Skin of body (tissue), 2 donors: ENCODE data around the gene TTC27. TPM values are rescaled to one million over a fixed set of nuclear protein-coding genes. Genes with fewer than 3 reads are reported as not detected.

Experiments used
- DNase-seq: peaks from one replicate; lab custom pipeline; 2025; lab: John Stamatoyannopoulos, UW
- total RNA-seq: library from RNA; depleted of rRNA; stranded (reverse); fragments of >200 nt; gene quantifications from one replicate; pipeline ENCODE4 v1.2.3, GENCODE V29; 2014

Gene TTC27
- total RNA-seq, 1 donor from 2014 or later = 22.5 TPM

DNA sequence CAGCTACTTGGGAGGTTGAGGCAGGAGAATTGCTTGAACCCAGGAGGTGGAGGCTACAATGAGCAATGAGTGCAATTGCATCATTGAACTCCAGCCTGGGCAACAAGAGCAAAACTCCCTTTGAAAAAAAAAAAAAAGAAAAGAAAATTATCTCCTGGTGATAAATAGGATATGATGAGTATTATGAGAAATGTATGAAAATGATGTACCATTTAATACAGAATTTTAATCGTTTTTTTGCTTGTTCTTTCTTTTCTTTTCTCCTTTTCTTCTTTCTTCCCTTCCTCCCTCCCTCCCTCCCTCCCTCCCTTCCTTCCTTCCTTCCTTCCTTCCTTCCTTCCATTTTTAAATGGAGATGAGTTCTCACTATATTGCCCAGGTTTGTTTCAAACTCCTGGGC lies 40.4 kb downstream of the TTC27 start:
- DNase-seq = no peak

DNA sequence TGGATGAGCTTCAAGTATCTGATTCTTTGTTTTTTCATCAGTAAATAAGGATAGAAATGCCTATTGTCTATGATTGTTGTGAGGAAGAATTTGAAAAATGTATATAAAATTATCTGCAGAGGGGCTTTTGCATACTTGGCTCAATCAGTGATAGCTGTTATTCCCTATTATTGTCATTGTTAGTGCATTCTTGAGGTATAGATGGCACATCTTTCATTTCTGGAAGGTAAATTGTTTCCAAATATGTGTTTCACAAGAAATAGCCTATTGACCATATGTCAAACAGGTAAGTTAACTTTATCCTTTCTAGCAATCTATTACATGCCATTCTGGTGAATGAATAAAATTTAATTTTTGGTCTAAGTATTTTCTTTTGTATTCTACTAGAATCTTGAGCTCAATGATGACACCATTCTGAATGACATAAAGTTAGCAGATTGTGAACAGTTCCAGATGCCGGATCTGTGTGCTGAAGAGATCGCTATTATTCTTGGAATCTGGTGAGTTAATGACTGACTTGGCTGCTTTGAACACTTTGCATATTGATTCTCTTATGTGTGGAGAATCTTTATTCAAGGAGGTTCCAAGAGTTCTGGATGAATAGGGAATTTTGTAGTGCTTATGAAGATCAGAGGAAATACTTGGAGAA lies 44.2 kb downstream of the TTC27 start:
- DNase-seq = peak; percentile 95

DNA sequence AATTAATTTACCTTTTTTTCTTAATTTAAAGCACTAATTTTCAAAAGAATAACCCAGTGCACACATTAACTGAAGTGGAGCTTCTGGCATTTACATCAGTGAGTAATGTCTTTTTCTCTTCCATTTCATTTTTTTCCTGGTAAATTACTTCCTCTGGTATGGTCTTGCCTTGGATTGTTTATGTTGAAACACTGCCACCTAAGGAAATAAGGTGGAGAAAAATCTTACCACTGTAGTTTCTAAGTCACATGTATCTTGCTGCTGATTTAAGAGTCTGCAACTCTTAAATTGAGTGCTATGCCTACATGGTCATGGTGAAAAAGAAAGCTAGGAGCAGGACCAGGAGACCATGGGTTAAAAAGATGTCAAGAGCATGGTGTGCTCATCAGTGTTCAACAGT lies 51.0 kb downstream of the TTC27 start:
- no peak for DNase-seq

DNA sequence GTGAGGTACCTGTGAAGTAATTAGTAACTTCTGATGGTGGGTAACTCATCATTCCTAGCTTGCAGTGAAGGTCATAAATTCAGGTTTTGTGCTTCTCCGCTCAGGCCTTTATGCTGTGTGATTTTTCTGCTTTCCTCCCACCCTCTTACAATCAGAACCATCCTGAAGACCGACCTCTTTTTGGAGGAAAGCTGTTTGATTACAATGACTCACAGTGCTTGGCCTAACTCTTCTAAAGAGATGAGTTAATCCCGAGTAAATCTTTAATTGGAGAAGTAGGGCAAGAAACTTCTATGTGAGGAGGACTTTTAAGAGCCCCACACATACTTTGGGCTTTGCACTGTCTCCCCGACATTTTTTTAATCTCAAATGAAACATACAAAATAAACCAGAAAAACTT lies 53.1 kb downstream of the TTC27 start:
- no peak for DNase-seq

DNA sequence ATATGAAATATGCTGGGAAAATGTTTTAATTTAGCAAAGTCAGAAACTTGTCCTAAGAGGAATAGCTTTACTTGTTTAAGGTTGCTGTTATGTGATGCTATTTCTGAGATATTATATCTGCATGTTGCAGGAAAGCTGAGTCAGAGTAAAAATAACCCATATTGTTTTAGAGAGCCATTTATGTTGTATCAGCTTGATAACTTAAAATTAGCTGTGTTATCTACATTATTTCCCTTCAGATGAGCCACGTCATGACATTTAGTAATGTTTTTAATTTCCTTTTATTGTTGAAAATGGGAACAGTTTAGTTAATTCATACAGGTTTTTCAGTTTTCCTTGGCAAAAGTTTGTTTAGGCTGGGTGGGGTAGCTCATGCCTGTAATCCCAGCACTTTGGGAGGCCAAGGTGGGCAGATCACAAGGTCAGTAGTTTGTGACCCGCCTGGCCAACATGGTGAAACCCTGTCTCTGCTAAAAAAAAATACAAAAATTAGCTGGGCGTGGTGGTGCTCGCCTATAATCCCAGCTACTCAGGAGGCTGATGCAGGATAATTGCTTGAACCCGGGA lies 55.8 kb downstream of the TTC27 start:
- no peak for DNase-seq

DNA sequence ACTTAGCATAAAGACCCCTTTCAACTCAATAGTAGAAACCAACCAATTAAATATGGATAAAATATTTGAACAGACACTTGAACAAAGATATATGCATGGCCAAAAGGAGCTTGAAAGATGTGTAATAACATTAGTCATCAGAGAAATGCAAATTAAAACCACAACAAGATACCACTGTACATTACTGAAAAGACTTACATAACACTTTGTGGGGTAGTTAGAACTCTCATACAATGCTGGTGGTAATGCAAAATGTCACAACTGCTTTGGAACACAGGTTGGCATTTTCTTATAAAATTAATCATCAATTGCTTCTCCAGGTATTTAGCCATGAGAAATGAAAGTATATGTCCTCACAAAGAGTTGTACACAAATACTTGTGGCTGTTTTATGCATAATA lies 60.7 kb downstream of the TTC27 start:
- DNase-seq = no peak

DNA sequence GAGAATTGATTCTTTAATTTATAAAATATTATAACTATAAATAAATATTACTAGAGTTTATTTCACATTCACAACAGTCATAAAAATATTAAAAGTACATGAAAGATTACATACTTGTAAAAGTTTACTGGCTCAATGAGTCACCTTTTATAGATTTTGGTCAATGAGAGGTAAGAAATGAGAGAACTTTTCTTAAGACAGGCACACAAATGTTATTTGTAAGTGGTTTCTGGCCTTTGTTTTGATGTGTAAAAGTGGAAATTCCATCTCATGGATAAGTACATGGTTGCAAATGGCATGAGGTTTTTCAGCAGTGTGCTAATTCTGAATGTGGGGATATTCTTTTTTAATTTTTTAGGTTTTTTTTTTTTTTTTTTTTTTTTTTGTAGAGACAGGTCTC lies 63.8 kb downstream of the TTC27 start:
- DNase-seq = no peak

DNA sequence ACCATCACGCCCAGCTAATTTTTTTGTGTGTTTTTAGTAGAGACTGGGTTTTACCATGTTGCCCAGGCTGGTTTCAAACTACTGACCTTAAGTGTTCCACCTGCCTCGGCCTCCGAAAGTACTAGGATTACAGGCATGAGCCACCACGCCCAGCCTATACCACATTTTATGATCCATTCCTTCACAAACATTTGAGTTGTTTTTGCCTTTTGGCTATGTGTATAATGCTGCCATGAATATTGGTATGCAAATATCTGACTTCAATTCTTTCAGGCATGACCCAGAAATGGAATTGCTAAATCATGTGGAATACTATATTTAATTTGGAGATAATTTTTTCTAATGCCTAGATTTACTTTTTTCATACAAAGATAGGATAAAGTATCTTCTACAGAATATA lies 68.6 kb downstream of the TTC27 start:
- DNase-seq = no peak

DNA sequence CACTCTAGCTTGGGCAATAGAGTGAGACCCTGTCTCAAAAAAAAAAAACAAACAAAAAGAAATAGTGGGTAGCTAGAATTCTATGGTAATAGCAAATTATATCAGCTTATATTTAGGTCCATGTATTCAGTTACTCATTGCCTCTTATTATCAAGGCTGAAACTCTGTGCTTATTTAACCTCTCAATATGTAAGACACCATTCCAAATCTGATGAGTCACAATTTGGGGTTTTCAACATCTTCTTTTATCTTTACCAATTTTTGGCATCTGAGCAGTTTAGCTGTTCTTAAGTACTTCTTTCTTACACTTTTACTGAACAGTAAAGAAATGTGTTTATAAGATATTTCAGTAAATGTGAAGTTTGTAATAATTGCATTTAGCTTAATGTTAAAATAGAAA lies 69.3 kb downstream of the TTC27 start:
- no peak for DNase-seq

DNA sequence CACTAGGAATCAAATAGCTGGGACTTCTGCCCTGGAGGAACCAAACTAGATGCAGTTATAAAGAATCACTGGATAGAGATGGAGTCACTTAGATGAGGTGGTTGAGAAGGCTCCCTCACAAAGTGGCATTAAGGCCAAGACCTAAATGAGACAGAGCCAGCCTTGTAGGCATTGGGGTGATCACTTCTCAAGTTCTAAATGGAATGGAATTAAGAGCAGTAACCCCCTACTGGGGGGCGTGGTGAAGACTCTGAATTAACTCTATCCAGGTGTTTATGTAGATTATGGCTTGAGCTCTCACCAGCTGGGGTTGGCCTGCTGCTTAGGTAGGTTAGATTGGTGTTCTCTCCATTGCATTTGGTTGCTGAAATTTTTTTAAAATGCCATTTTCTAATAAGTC lies 71.3 kb downstream of the TTC27 start:
- no peak for DNase-seq

DNA sequence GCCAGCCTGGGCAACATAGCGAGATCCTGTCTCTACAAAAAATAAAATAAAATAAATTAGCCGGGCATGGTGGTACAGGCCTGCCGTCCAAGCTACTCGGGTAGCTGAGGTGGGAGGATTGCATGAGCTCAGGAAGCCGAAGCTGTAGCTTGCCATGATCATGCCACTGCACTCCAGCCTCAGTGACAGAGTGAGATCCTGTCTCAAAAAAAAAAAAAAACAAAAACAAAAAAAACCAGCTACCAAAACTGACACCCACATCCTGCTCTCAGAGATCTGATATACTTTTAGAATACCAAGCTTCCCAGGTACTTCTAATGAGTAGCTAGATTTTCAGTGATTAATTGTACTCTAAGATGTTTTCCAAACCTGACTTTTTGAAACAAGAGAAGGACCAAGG lies 74.0 kb downstream of the TTC27 start:
- no peak for DNase-seq

DNA sequence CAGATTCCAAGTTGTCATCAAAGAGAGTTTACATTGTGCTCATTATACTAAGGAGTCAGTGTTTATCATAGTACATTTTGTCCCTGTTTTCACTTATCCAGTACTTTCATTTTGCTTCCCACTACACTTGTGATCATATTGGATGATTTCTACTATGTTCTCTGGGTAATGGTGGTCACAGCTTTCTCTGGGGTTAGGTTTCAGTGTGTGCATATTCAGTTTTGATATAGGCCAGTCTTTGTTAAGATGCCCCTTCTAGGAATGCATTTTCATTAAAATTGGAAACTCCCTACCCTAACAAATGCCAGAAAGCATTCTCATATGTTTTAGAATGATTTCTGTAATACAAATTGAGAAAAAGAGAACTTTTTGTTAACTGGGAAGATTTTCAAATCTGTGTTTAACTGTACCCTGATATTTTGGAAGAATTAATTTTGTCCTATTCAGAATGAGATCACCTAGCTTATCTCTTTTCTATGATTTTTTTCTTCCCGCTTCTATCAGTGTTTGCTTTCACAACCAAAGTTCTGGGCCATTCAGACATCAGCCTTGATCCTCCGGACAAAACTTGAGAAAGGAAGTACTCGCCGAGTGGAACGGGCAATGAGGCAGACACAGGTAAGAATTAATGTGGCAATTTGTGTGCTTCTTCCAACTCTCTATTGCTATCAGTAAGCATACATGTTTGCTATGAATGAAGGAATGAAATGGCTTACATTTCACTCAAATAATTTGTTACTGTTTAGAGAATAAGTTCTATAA lies 74.6 kb downstream of the TTC27 start:
- no peak for DNase-seq

DNA sequence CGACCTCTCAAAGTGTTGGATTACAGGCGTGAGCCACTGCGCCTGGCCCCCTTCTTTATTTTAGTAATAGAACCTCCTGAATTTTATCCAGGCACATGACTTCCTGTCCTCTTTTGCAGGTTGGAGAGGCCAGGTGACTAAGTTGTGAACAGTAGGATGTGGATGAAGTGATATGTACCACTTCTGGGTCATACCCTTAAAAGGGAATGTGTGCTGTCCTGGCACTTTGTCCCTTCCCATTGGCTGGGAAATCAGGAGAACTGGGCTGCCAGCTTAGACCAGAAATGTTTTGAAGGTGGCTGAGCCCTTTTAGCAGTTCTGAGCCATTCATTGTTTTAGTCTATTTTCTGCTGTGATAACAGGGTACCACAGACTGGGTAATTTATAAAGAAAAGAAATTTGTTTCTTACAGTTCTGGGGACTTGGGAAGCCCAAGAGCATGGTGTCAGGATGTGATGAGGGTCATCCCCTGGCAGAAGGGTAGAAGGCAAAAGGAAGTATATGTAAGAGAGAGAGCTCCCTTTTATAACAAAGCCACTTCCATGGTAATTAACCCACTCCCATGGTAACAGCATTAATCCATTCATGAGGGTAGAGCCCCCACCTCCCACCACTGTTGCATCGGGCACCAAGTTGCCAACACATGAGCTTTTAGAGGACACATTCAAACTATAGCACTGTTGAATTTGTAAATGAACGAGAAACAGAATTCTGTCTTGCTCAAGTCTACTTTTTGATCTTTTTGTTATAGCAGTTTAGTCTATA lies 79.1 kb downstream of the TTC27 start:
- DNase-seq = no peak

DNA sequence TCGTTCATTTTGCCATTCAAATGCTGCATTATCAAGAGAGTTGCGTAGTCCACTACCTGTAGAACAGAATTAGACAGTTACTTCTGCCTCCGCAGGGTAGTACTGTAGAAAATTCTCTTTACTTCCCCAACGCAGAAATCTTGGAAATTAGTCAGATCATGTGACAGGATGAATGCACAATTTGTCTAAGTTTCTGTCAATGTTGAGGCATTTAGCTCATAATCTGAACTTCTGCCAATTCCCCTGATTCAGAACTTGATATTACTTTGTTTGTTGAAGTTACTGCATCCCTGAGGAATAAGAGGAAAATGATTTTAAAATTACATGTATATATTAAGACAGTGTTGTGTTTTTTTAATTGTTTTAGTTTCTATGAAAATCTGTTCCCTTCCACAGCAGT lies 83.4 kb downstream of the TTC27 start:
- DNase-seq = peak; percentile 90

DNA sequence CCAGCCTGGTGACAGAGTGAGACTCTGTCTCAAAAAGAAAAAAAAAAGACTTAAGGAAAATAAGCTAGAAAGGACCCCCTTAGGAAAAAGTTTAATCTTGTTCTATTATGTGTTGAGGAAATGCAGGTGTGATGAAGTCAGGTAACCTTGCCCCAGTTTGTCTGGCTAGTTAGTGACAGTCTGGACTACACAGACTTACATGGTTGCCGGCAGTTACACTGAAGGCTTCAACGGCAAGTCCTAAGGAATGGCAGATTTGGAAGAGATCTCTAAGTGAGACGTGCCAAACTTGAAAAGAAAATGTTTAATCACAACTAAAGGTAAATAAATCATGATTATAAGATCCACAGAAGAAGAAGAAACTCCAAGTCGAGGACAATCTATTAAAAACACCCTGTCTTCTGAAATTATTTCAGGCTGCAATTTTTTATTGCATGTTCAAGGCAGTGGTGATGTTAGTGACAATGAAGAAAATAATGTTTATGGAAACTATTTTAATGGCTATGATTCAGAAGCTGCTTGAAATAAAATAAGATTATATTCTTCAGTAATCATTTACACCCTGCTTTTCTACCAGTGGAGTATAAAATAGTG lies 84.2 kb downstream of the TTC27 start:
- DNase-seq = peak; percentile 41

DNA sequence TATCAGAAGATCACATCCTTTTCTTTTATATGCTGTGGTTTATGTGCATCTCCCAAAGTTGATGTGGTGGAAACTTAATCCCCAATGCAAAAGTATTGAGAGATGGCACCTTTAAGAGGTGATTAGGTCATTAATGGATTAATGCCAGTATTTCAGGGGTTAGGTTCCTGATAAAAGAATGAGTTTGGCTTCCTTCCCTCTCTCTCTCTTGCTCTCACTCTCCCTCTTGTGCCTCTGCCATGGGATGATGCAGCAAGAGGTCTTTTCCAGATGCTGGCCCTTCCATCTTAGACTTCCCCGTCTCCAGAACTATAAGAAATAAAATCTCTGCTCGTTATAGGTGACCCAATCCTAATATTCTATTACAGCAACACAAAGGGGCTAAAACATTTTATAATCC lies 85.0 kb downstream of the TTC27 start:
- DNase-seq = peak; percentile 66

DNA sequence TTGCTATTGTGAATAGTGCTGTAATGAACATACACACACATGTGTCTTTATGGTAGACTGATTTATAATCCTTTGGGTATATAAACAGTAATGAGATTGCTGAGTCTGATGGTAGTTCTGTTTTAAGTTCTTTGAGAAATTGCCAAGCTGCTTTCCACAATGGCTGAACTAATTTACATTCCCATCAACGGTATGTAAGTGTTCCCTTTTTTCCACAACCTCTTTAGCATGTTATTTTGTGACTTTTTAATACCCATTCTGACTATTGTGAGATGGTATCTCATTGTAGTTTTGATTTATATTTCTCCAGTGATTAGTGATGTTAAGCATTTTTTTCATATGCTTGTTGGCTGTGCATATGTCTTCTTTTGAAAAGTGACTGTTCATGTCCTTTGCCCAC lies 86.7 kb downstream of the TTC27 start:
- DNase-seq = peak; percentile 41

DNA sequence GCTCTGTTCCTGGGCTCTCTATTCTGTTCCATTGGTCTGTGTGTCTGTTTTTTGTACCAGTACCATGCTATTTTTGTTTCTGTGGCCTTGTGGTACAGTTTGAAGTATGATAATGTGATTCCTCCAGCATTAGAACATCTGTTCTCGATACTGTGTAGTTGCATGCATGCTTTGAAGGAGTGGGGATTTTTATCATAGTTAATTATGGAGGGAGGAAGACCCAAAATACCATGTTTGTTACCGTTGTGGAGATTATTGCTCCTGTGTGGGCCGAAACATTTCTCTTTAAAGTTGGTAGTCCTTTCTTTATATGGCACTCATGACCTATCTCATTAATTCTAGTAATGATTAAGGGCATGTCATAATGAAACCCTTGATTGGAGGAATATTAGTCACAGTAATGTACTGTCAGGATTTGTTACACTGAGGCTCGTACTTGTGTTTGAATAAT lies 87.6 kb downstream of the TTC27 start:
- DNase-seq = no peak

DNA sequence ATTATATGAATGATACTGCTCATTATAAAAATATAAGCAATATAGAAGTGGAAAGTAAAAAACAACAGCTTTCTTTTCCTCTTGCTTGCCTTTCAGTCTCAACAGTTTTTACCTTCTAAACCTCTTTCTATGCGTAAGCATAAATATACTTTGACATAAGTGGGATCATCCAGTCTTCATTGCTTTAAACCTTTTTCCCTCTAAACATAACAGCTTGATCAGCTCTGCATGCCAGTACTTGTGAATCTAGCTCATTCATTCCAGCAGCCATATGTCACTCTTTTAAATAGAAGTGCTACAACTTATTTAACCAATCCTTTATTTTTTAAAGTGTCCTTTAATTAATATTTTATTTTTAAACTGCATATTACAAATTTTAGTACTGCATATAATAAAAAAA lies 88.1 kb downstream of the TTC27 start:
- peak; percentile 21 for DNase-seq

DNA sequence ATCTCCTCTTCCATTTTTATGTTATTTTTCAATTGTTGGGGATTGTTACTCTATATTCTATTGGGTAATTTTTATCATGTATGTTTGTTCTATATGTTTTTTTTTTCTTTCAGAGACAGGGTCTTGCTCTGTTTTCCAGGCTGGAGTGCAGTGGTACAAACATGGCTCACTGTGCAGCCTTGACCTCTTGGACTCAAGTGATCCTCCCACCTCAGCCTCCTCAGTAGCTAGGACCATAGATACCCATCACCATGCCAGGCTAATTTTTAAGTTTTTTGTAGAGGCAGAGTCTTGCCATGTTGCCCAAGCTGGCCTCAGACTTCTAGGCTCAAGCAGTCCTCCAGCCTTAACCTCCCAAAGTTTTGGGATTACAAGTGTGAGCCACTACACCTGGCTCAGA lies 88.7 kb downstream of the TTC27 start:
- no peak for DNase-seq

DNA sequence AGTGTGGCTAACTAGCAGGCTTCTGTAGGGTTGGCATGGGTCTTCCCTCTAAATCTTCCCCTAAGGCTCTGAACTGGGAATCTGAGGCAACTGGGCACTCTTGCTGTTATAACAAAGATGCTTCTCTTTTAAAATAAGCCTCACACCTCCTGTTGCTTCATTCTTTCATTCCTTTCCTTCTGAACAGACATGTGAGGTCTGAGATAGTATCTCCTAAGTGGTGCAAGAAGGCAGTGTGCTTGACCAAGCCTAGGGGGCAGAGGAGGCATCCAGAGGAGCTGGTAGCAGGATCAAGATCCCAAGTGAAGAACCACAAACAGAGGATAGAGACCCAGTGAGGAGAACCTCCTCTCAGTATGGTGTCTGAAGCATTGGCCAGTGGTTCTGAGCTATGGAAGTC lies 90.9 kb downstream of the TTC27 start:
- DNase-seq = no peak

DNA sequence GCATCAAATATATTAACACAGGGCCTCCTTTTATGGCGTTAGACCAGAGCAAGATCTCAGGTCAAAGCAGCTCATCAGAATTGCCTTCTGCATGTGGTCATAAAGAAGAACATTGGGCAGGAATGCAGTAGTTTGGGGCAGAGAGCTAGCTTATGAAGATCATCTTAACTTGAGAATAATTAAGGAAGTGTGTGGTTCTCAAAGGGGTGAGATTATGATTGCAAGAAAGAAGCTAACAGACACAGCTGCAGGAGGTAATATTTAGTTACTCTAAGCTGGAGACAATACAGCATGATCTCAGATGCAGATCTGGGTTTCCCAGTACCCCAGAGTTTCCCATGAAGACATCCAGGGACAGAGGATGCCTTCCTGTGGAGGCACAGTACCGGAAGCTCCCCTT lies 91.6 kb downstream of the TTC27 start:
- no peak for DNase-seq
